ENCODE data around the gene ANXA9.

GRCh38 chr1:151012684-151013471 is 30.8 kb downstream of the ANXA9 start:
- TF ChIP-seq CTCF (IDR thresholded peaks at IDR 0.05) (no peak), EZH2 (IDR thresholded peaks at IDR 0.05) (no peak), EZH2phosphoT487 (IDR thresholded peaks at IDR 0.05) (no peak)
